Measurements from ENCODE around the gene PCK2. TPM values are rescaled to one million over a fixed set of nuclear protein-coding genes. Genes with fewer than 3 reads are reported as not detected.

The PCK2 gene
- total RNA-seq, 1 donor = 13.0 TPM

GRCh38 chr14:24092110-24092504, 2.0 kb upstream of the PCK2 start:
- TF ChIP-seq, protein P1, sequence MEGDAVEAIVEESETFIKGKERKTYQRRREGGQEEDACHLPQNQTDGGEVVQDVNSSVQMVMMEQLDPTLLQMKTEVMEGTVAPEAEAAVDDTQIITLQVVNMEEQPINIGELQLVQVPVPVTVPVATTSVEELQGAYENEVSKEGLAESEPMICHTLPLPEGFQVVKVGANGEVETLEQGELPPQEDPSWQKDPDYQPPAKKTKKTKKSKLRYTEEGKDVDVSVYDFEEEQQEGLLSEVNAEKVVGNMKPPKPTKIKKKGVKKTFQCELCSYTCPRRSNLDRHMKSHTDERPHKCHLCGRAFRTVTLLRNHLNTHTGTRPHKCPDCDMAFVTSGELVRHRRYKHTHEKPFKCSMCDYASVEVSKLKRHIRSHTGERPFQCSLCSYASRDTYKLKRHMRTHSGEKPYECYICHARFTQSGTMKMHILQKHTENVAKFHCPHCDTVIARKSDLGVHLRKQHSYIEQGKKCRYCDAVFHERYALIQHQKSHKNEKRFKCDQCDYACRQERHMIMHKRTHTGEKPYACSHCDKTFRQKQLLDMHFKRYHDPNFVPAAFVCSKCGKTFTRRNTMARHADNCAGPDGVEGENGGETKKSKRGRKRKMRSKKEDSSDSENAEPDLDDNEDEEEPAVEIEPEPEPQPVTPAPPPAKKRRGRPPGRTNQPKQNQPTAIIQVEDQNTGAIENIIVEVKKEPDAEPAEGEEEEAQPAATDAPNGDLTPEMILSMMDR (IDR thresholded peaks at IDR 0.05; ENCODE audit: insufficient read depth, low read depth, low read length) = no peak
- DNase-seq (ENCODE audit: low read depth) = no peak
- H3K4me3 ChIP-seq (ENCODE audit: low read depth, low read length) = no peak overlapping the region

DNA sequence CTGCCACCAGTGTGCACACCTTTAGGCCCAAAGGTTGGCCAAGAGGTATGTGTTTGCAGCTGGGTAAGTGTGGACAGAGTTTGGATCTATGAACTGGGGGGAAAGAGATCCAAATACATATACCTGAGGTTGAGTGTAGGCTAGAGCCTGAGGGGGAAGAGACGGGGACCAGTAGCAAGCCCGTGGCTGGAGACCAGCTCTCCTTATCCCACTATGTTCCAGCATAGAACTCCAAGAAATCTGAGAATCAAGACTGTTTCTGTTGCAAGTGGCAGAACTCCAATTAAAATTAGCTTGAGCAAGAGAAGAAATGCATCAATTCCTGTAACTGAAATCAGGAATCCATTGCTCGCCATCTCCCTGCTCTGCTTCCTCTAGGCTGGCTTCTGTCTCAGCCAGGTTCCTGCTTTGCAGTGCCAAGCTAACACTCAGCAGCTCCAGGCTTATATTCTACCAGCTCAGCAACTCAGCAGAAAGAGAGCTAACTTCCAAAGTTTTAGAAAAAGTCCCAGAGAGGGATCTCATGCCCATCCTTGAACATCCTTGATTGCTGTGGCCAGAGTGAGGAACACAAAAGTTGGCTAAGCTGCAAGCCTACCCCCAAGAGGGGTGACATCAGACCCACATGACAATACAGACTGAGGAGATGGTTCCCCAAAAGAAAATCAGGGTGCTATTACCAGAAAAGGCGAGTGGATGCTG, 1.5 kb upstream of the PCK2 start:
- DNase-seq (ENCODE audit: low read depth) = no peak
- TF ChIP-seq, protein P1 (IDR thresholded peaks at IDR 0.05; ENCODE audit: insufficient read depth, low read depth, low read length) = no peak
- no peak overlapping the region for H3K4me3 ChIP-seq (ENCODE audit: low read depth, low read length)

DNA sequence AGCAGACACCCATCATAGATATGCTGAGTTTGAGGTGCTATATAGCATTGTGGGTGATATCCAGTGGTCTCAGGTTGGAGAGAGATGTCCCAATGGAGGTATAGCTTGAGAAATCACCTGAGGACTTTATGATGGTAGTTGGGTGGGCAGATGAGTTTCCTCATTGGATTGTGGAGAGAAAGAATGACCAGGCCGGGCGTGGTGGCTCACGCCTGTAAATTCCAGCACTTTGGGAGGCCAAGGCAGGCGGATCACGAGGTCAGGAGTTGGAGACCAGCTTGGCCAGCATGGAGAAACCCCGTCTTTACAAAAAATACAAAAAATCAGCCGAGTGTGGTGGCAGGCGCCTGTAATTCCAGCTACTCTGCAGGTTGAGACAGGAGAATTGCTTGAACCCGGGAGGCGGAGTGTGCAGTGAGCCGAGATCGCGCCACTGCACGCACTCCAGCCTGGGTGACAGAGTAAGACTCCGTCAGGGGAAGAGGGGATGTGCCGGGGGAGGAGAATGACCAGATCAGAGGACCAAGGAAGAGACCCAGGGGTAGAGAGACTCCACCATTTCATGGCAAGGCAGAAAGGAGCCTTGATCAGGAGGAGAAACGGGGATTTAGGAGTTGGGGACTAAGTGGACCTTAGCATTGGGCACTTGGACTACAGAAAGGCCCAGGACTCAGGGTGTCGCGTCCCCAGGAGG, 757 bp upstream of the PCK2 start:
- H3K4me3 ChIP-seq (ENCODE audit: low read depth, low read length) = peak overlapping the region; percentile 77
- no peak for DNase-seq (ENCODE audit: low read depth)
- TF ChIP-seq, protein P1 (IDR thresholded peaks at IDR 0.05; ENCODE audit: insufficient read depth, low read depth, low read length) = no peak

DNA sequence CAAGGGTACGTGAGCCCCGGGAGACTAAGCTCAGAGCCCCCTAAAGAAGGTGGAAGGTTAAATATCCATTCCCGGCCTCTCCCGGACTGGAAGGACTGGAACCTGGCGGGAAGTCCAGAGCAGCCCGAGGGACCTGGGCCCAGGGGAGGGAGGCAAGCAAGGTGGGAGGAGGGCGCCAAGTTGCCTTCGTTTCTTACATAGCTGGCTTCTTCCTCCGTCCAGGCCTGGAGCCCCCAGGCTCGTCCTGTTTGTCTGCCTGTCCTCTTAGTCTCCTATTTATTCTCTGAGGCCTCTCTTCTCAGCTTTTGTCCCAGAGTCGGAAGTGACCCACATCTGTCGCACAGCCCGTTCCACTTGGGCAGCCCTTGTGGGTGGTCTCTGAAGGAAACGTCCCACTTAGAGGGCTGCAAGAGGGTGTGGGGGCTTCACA, 745 bp downstream of the PCK2 start:
- H3K4me3 ChIP-seq (ENCODE audit: low read depth, low read length) = peak overlapping the region; percentile 77
- TF ChIP-seq, protein P1 (IDR thresholded peaks at IDR 0.05; ENCODE audit: insufficient read depth, low read depth, low read length) = no peak
- no peak for DNase-seq (ENCODE audit: low read depth)

DNA sequence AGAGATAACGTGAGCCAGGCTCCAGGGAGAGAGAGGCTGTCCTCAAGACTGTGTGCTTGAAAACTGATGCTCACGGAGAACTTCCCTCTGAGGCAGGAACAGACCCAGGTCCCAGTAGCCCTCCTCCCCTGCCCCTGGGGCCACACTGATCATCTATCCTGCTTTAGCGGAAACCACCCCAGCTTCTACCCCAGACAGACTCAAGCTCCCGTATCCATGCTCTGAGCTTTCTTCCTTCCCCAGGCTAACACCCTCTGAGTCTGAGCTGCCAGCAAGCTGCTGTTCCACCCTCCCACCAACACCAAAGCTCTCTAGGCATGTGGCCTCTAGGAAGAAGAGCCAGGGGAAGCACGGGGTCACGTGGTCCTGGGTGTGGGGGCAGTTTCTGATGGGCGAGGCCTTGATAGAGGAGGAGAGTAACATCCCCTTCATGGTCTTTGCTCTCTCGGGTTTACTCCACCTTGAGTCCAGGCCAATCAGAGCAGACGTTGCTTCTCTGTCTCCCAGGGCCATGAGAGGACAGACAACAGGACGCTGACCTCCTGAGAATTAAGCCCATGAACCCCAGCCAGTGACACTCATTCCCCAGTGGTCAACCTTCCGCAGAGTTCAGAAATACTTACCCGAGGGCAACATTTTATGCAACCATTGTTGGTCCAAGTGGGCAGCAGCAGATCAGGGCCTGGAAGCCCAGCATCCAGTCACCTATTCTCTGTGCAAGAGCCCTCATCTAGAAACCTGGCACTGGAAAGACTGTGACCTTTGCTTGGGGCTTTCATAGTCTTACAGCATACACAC, 1.4 kb downstream of the PCK2 start:
- peak overlapping the region; percentile 77 for H3K4me3 ChIP-seq (ENCODE audit: low read depth, low read length)
- peak; percentile 41 for DNase-seq (ENCODE audit: low read depth)
- TF ChIP-seq, protein P1 (IDR thresholded peaks at IDR 0.05; ENCODE audit: insufficient read depth, low read depth, low read length) = no peak

- TF ChIP-seq, protein P1 (IDR thresholded peaks at IDR 0.05; ENCODE audit: insufficient read depth, low read depth, low read length) = no peak
- H3K4me3 ChIP-seq (ENCODE audit: low read depth, low read length) = no peak overlapping the region
- DNase-seq (ENCODE audit: low read depth) = no peak
Measured at GRCh38 chr14:24096545-24097181, 2.6 kb downstream of the PCK2 start.

All from fibroblast of villous mesenchyme (primary cell).